KMS-11 (cell line): ENCODE data around the gene TESPA1.

ENCODE experiments used
- H2AFZ ChIP-seq: fragments of 200-600 bp; sonication (generic); 2 replicates; pipeline ENCODE4 v1.6.1; 2016; ENCODE audit warnings: antibody characterized with exemption, mixed run types, low read depth
- H3K27ac ChIP-seq: fragments of 200-600 bp; sonication (generic); 2 replicates; pipeline ENCODE4 v1.6.1; 2016; ENCODE audit warnings: mild to moderate bottlenecking, mixed run types
- H3K27me3 ChIP-seq: fragments of 200-600 bp; sonication (generic); 2 replicates; pipeline ENCODE4 v1.6.1; 2017; ENCODE audit warnings: mild to moderate bottlenecking, low read depth, mixed run types, moderate library complexity; ENCODE audit not compliant: insufficient read depth
- H3K36me3 ChIP-seq: fragments of 200-600 bp; sonication (generic); 2 replicates; pipeline ENCODE4 v1.6.1; 2017; ENCODE audit warnings: mild to moderate bottlenecking, mixed run types; ENCODE audit not compliant: insufficient read depth
- H3K4me1 ChIP-seq: fragments of 200-600 bp; sonication (generic); 2 replicates; pipeline ENCODE4 v1.6.1; 2016; ENCODE audit warnings: mild to moderate bottlenecking, low read depth, mixed run types; ENCODE audit not compliant: poor library complexity, severe bottlenecking
- H3K4me2 ChIP-seq: fragments of 200-600 bp; sonication (generic); 2 replicates; pipeline ENCODE4 v1.7.0; 2016; ENCODE audit warnings: mild to moderate bottlenecking, mixed run types
- H3K4me3 ChIP-seq: fragments of 200-600 bp; sonication (generic); IDR thresholded peaks from 2 replicates; pipeline ENCODE4 v1.6.1; 2017; ENCODE audit warnings: low read depth, low read length, mixed read lengths; ENCODE audit not compliant: insufficient read depth
- H3K79me2 ChIP-seq: fragments of 200-600 bp; sonication (generic); 2 replicates; pipeline ENCODE4 v1.6.1; 2016; ENCODE audit warnings: low read depth, mixed run types; ENCODE audit not compliant: insufficient read depth
- H3K9ac ChIP-seq: fragments of 200-600 bp; sonication (generic); 2 replicates; pipeline ENCODE4 v1.6.1; 2016; ENCODE audit warnings: mild to moderate bottlenecking, mixed run types
- H4K20me1 ChIP-seq: fragments of 200-600 bp; sonication (generic); 2 replicates; pipeline ENCODE4 v1.6.1; 2016; ENCODE audit warnings: mild to moderate bottlenecking, mixed run types; ENCODE audit not compliant: insufficient read depth
- CTCF ChIP-seq: fragments of 200-600 bp; sonication (generic); conservative IDR thresholded peaks from 2 replicates; pipeline ENCODE4 v1.6.1; 2017; ENCODE audit warnings: low read depth, mild to moderate bottlenecking, antibody characterized with exemption, low read length, moderate library complexity, mixed read lengths

TESPA1 gene

GRCh38 chr12:54956818-54957641 lies 27.5 kb downstream of the TESPA1 start:
- no peak overlapping the region for H3K27ac ChIP-seq
- no peak overlapping the region for H3K9ac ChIP-seq
- no peaks in the 10 kb centered on the region for H3K27me3 ChIP-seq
- H3K4me1 ChIP-seq: no peaks in the 10 kb centered on the region
- no peak overlapping the region for H3K4me2 ChIP-seq
- no peak overlapping the region for H2AFZ ChIP-seq
- no peaks in the 10 kb centered on the region for H3K36me3 ChIP-seq
- no peaks in the 10 kb centered on the region for H3K79me2 ChIP-seq
- H4K20me1 ChIP-seq: no peaks in the 10 kb centered on the region
- H3K4me3 ChIP-seq: no peak overlapping the region
- no peak for TF ChIP-seq CTCF

GRCh38 chr12:54956322-54956721 lies 28.2 kb downstream of the TESPA1 start:
- Histone ChIP-seq H2AFZ (no peak overlapping the region), H3K79me2 (no peaks in the 10 kb centered on the region), H4K20me1 (no peaks in the 10 kb centered on the region), H3K4me3 (no peak overlapping the region), H3K27me3 (no peaks in the 10 kb centered on the region), H3K9ac (no peak overlapping the region), H3K4me1 (no peaks in the 10 kb centered on the region), H3K36me3 (no peaks in the 10 kb centered on the region), H3K4me2 (no peak overlapping the region), H3K27ac (no peak overlapping the region)
- TF ChIP-seq CTCF: no peak

GRCh38 chr12:54954801-54955200 lies 29.8 kb downstream of the TESPA1 start:
- no peak overlapping the region for H3K27ac ChIP-seq
- no peaks in the 10 kb centered on the region for H4K20me1 ChIP-seq
- H3K9ac ChIP-seq: no peak overlapping the region
- no peak for TF ChIP-seq CTCF
- no peak overlapping the region for H3K4me3 ChIP-seq
- no peak overlapping the region for H3K4me2 ChIP-seq
- H3K79me2 ChIP-seq: no peaks in the 10 kb centered on the region
- H3K36me3 ChIP-seq: no peaks in the 10 kb centered on the region
- H3K27me3 ChIP-seq: no peaks in the 10 kb centered on the region
- peaks cover 6% of the 10 kb centered on the region for H3K4me1 ChIP-seq
- H2AFZ ChIP-seq: no peak overlapping the region

GRCh38 chr12:54954228-54954627 lies 30.3 kb downstream of the TESPA1 start:
- peaks cover 6% of the 10 kb centered on the region for H3K4me1 ChIP-seq
- no peaks in the 10 kb centered on the region for H4K20me1 ChIP-seq
- no peaks in the 10 kb centered on the region for H3K79me2 ChIP-seq
- H3K27ac ChIP-seq: no peak overlapping the region
- H3K27me3 ChIP-seq: no peaks in the 10 kb centered on the region
- no peak overlapping the region for H3K4me2 ChIP-seq
- no peak overlapping the region for H3K4me3 ChIP-seq
- H3K36me3 ChIP-seq: no peaks in the 10 kb centered on the region
- TF ChIP-seq CTCF: no peak
- no peak overlapping the region for H2AFZ ChIP-seq
- no peak overlapping the region for H3K9ac ChIP-seq
